ENCODE measurements around the gene LHFPL4.
"Not testable (repeated sequence)": the region's sequence is repeated elsewhere in the genome, so short reads cannot be mapped to it uniquely, and the experiment has no call there.

DNA sequence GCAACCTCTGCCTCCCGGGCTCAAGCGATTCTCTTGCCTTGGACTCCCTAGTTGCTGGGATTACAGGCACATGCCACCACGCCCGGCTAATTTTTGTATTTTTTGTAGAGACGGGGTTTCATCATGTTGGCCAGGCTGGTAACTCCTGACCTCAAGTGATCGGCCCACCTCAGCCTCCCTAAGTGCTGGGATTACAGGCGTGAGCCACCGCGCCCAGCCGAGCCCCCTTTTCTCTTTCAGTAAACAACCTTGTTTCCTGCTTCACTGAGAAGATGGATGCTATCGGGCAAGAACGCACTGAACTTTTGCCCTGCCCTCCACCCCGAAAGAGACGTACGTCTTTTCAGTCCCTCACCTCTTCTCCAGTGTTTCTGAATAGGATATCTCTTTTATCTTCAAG, 59.6 kb downstream of the LHFPL4 start:
- TF ChIP-seq, protein P1, sequence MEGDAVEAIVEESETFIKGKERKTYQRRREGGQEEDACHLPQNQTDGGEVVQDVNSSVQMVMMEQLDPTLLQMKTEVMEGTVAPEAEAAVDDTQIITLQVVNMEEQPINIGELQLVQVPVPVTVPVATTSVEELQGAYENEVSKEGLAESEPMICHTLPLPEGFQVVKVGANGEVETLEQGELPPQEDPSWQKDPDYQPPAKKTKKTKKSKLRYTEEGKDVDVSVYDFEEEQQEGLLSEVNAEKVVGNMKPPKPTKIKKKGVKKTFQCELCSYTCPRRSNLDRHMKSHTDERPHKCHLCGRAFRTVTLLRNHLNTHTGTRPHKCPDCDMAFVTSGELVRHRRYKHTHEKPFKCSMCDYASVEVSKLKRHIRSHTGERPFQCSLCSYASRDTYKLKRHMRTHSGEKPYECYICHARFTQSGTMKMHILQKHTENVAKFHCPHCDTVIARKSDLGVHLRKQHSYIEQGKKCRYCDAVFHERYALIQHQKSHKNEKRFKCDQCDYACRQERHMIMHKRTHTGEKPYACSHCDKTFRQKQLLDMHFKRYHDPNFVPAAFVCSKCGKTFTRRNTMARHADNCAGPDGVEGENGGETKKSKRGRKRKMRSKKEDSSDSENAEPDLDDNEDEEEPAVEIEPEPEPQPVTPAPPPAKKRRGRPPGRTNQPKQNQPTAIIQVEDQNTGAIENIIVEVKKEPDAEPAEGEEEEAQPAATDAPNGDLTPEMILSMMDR (IDR thresholded peaks at IDR 0.05): not testable (repeated sequence)
- not testable (repeated sequence) for TF ChIP-seq POLR2A (IDR thresholded peaks at IDR 0.05; ENCODE audit: low read depth)

All from esophagus muscularis mucosa (tissue), 3 donors.